Activated T-cell treated with anti-CD3 and anti-CD28 coated beads for 24 hours (primary cell): ENCODE data around the gene PCDHGC4.

Experiments
- DNase-seq: peaks from one replicate; pipeline ENCODE4 v3.0.0-alpha.2; 2020; ENCODE audit warnings: low read depth

The PCDHGC4 gene

GRCh38 chr5:141512911-141513626, 28.2 kb downstream of the PCDHGC4 start:
- no peak for DNase-seq

GRCh38 chr5:141513627-141514329, 28.9 kb downstream of the PCDHGC4 start:
- DNase-seq: peak; percentile 60

GRCh38 chr5:141514330-141515133, 29.7 kb downstream of the PCDHGC4 start:
- DNase-seq: no peak

GRCh38 chr5:141515141-141515540, 30.3 kb downstream of the PCDHGC4 start:
- no peak for DNase-seq

- no peak for DNase-seq
Measured at GRCh38 chr5:141515946-141516671, 31.3 kb downstream of the PCDHGC4 start.

- DNase-seq: no peak
Measured at GRCh38 chr5:141516672-141517025, 31.8 kb downstream of the PCDHGC4 start.

- no peak for DNase-seq
Measured at GRCh38 chr5:141517312-141517711, 32.5 kb downstream of the PCDHGC4 start.

GRCh38 chr5:141517880-141518617, 33.2 kb downstream of the PCDHGC4 start:
- DNase-seq: no peak

GRCh38 chr5:141518618-141519015, 33.8 kb downstream of the PCDHGC4 start:
- no peak for DNase-seq

- DNase-seq: no peak
Measured at GRCh38 chr5:141519605-141520565, 35.1 kb downstream of the PCDHGC4 start.

GRCh38 chr5:141521244-141521781, 36.5 kb downstream of the PCDHGC4 start:
- DNase-seq: no peak

GRCh38 chr5:141522301-141522700, 37.5 kb downstream of the PCDHGC4 start:
- no peak for DNase-seq

GRCh38 chr5:141523991-141524390, 39.2 kb downstream of the PCDHGC4 start:
- no peak for DNase-seq

GRCh38 chr5:141524604-141525597, 40.1 kb downstream of the PCDHGC4 start:
- DNase-seq: peak; percentile 20

- no peak for DNase-seq
Measured at GRCh38 chr5:141525653-141526052, 40.8 kb downstream of the PCDHGC4 start.

GRCh38 chr5:141527426-141527825, 42.6 kb downstream of the PCDHGC4 start:
- DNase-seq: no peak

GRCh38 chr5:141528291-141528984, 43.6 kb downstream of the PCDHGC4 start:
- DNase-seq: no peak

GRCh38 chr5:141529002-141529401, 44.2 kb downstream of the PCDHGC4 start:
- no peak for DNase-seq
